Adrenal gland (tissue), 5 donors: ENCODE data around the gene NEK9.

Experiments
- POLR2A ChIP-seq, 2 donors: fragments of 450-650 bp; IDR thresholded peaks; one replicate each; pipeline ENCODE4 v1.6.1; 2017; ENCODE audit warnings: antibody characterized with exemption in 2 of 2, mild to moderate bottlenecking in 2 of 2, moderate library complexity in 1 of 2
- TF ChIP-seq, protein P1 (sequence below), 6 experiments: fragments of 450-650 bp in 4 of 6; fragments of 200-600 bp in 2 of 6; sonication (generic) in 1 of 6; IDR thresholded peaks; 1 replicate in 5 of 6; 2 replicates in 1 of 6; pipeline versions ENCODE4 v1.5.1 to v1.8.0; 2016 to 2021; ENCODE audit warnings: antibody characterized with exemption in 6 of 6, mild to moderate bottlenecking in 2 of 6, moderate library complexity in 1 of 6
- donor health status: DM: no; HTN: no; CAD: no.

DNA sequence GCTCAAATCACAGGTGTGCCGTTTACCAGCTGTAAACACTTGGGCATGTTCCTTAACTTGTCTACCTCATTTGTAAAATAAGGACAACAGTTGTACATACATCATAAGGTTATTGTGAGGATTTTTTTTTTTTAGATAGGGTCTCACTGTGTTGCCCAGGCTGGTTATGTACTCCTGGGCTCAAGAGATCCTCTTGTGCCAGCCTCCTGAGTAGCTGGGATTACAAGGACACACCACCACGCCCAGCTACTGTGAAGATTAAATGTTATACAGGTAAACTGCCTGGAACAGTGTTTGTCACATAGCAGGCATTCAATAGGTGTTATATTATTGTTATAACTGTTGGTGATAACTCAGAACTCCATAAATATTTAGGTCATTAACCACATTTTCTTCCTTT is 36.8 kb upstream of the NEK9 start:
- TF ChIP-seq, protein P1, sequence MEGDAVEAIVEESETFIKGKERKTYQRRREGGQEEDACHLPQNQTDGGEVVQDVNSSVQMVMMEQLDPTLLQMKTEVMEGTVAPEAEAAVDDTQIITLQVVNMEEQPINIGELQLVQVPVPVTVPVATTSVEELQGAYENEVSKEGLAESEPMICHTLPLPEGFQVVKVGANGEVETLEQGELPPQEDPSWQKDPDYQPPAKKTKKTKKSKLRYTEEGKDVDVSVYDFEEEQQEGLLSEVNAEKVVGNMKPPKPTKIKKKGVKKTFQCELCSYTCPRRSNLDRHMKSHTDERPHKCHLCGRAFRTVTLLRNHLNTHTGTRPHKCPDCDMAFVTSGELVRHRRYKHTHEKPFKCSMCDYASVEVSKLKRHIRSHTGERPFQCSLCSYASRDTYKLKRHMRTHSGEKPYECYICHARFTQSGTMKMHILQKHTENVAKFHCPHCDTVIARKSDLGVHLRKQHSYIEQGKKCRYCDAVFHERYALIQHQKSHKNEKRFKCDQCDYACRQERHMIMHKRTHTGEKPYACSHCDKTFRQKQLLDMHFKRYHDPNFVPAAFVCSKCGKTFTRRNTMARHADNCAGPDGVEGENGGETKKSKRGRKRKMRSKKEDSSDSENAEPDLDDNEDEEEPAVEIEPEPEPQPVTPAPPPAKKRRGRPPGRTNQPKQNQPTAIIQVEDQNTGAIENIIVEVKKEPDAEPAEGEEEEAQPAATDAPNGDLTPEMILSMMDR (IDR thresholded peaks at IDR 0.05) = no peak
- TF ChIP-seq POLR2A (IDR thresholded peaks at IDR 0.05) = no peak
